MCF 10A (cell line): Measurements from ENCODE around the gene LPGAT1. TPM values are rescaled to one million over a fixed set of nuclear protein-coding genes. Genes with fewer than 3 reads are reported as not detected.

Experiments used
- BruUV-seq: library from RNA; stranded (reverse); fragments of 400-500 nt; replicated peaks from 2 replicates; lab custom pipeline; 2021; lab: Mats Ljungman, UMichigan
- CTCF ChIA-PET: fragments of 300-600 bp; sonication (Branson Sonifier 250); formaldehyde crosslinking; extraction: SDS; loops from one replicate; lab custom pipeline; 2021; ENCODE audit warnings: antibody characterized with exemption, inconsistent platforms; lab: Yijun Ruan, JAX
- POLR2A ChIA-PET: fragments of 300-600, 350-650 bp; sonication (Branson Sonifier 250); formaldehyde crosslinking; extraction: SDS; loops from one replicate; lab custom pipeline; 2020; ENCODE audit warnings: antibody characterized with exemption, inconsistent platforms; lab: Yijun Ruan, JAX
- DNase-seq: peaks from one replicate; pipeline ENCODE4 v3.0.0-alpha.2; 2018; ENCODE audit not compliant: unreplicated experiment
- H3K27ac Mint-ChIP-seq: one replicate; pipeline ENCODE4 v1.8.0; 2022; ENCODE audit warnings: mild to moderate bottlenecking, low read depth, mixed read lengths; ENCODE audit not compliant: unreplicated experiment
- H3K27me3 Mint-ChIP-seq: one replicate; pipeline ENCODE4 v1.8.0; 2022; ENCODE audit warnings: mixed read lengths; ENCODE audit not compliant: insufficient read depth, unreplicated experiment
- H3K36me3 Mint-ChIP-seq: one replicate; pipeline ENCODE4 v1.8.0; 2022; ENCODE audit warnings: mild to moderate bottlenecking, moderate library complexity, mixed read lengths; ENCODE audit not compliant: insufficient read depth, unreplicated experiment
- H3K4me1 Mint-ChIP-seq: one replicate; pipeline ENCODE4 v1.8.0; 2022; ENCODE audit warnings: mixed read lengths; ENCODE audit not compliant: insufficient read depth, unreplicated experiment
- H3K4me3 Mint-ChIP-seq: one replicate; pipeline ENCODE4 v1.8.0; 2022; ENCODE audit warnings: mild to moderate bottlenecking, moderate library complexity, mixed read lengths; ENCODE audit not compliant: unreplicated experiment
- H3K9me3 Mint-ChIP-seq: one replicate; pipeline ENCODE4 v1.8.0; 2022; ENCODE audit warnings: mixed read lengths; ENCODE audit not compliant: unreplicated experiment
- intact Hi-C: fragments of 100-400 bp; cut with micrococcal nuclease; formaldehyde crosslinking; loops from 2 replicates; pipeline ENCODE4 v1.14.1; 2022
- total RNA-seq: library from RNA; stranded (reverse); gene quantifications from 2 replicates; pipeline ENCODE4 v1.2.3, GENCODE V29; 2022
- TF ChIP-seq, protein P1 (sequence below): fragments of 200-600 bp; IDR thresholded peaks from one replicate; pipeline ENCODE4 v1.8.0; 2022; ENCODE audit warnings: antibody characterized with exemption, mild to moderate bottlenecking; ENCODE audit not compliant: unreplicated experiment

The LPGAT1 gene
- total RNA-seq, 1 experiment from 2014 or later = 76.2 TPM

DNA sequence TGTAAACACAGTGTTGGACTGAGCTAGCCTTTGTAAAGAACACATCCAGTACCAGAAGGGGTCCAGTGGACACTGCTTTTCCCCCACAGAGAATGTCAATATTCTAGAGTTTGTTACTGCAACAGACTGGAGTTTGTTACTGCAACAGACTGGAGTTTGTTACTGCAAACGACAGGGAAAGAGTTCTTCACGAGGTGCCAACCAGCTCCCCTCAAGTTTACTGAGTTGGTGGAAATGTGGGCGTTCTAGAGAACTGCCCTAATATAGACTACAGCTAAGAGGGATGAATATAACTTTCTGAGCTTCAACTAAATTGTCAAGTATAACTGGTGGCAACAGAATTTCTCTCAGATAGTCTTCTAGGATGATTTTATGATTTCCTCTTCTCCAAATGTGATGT lies 81.3 kb downstream of the LPGAT1 start:
- ChIA-PET CTCF (interaction anchor here (1.0 to 3.5 kb wide), 5 partner anchors 10 to 196 kb away, joined by 3 to 20 read pairs (median 6); no protein-coding TSS in a partner anchor), POLR2A (interaction anchor here (0.7 kb wide), 1 partner anchor 19 kb away, joined by 4 read pairs; no protein-coding TSS in a partner anchor)
- no peak overlapping the region for H3K27ac Mint-ChIP-seq
- TF ChIP-seq, protein P1, sequence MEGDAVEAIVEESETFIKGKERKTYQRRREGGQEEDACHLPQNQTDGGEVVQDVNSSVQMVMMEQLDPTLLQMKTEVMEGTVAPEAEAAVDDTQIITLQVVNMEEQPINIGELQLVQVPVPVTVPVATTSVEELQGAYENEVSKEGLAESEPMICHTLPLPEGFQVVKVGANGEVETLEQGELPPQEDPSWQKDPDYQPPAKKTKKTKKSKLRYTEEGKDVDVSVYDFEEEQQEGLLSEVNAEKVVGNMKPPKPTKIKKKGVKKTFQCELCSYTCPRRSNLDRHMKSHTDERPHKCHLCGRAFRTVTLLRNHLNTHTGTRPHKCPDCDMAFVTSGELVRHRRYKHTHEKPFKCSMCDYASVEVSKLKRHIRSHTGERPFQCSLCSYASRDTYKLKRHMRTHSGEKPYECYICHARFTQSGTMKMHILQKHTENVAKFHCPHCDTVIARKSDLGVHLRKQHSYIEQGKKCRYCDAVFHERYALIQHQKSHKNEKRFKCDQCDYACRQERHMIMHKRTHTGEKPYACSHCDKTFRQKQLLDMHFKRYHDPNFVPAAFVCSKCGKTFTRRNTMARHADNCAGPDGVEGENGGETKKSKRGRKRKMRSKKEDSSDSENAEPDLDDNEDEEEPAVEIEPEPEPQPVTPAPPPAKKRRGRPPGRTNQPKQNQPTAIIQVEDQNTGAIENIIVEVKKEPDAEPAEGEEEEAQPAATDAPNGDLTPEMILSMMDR = no peak
- no peaks in the 10 kb centered on the region for H3K4me1 Mint-ChIP-seq
- H3K36me3 Mint-ChIP-seq = peaks cover 26% of the 10 kb centered on the region
- H3K27me3 Mint-ChIP-seq = no peaks in the 10 kb centered on the region
- no peak for DNase-seq
- intact Hi-C loops = no loop called here
- no peaks in the 10 kb centered on the region for H3K9me3 Mint-ChIP-seq
- TSS peak; percentile 11 for BruUV-seq
- no peak overlapping the region for H3K4me3 Mint-ChIP-seq

DNA sequence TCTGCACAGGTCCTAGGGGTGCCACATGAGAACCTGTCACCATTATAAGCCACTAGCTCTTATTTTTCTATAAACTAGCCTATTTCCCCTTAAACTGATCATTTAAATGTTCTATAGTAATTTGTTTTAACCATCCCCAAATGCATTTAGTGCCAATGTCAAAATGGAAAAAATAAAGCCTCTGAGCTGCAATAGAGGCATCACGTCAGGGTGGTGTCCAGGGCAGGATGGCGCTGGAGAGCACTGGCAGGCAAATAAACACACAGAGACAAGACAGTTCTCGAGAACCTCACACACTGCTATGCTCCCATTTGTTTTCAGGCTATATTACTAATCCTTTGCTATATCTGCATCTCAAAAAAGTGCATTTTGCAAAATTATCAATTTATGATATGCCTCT lies 81.8 kb downstream of the LPGAT1 start:
- no TSS peak for BruUV-seq
- no peaks in the 10 kb centered on the region for H3K4me1 Mint-ChIP-seq

DNA sequence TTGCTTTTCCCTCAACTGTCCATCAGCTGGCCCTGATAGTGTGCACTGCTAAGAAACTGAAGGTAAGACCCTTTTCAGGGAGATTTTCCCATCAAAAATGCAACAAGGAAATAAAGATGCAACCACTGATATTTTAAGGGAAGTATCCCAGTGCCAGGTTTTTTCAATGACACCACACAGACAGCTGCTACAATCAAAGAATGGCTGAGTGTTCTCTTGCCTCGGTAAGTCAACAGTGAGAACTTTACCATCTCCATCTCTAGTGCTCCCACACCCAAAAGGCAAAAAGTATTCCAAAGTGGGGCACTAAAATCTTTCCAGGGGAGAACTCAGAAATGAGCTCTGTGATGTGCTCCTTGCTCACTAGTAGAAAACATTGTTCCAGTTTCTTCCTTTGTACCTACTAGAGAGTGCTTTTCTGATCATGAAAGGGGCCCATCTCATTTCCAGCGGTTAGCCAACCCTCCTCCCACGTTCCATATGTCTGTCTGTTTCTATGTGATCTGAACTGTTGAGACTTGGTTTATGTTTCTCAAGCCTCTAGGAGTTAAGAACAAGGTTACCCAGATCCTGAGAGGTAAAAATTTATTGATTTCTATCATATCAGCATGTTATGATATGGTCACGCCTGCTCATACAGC lies 87.6 kb downstream of the LPGAT1 start:
- Mint-ChIP-seq H3K36me3 (peaks cover 3% of the 10 kb centered on the region), H3K4me1 (peaks cover 21% of the 10 kb centered on the region), H3K9me3 (no peaks in the 10 kb centered on the region), H3K4me3 (no peak overlapping the region), H3K27me3 (no peaks in the 10 kb centered on the region), H3K27ac (no peak overlapping the region)
- no TSS peak for BruUV-seq
- no peak for DNase-seq
- TF ChIP-seq, protein P1 = no peak
- ChIA-PET POLR2A (interaction anchor here (1.1 to 1.8 kb wide), 6 partner anchors 7 to 86 kb away, joined by 3 to 9 read pairs (median 4); no protein-coding TSS in a partner anchor), CTCF (interaction anchor here (0.7 to 4.8 kb wide), 10 partner anchors 11 to 1109 kb away, joined by 3 to 26 read pairs (median 4); no protein-coding TSS in a partner anchor)
- intact Hi-C loops = no loop called here

More for the DNA sequence above, 81.8 kb downstream of the LPGAT1 start:
- intact Hi-C loops = no loop called here
- Mint-ChIP-seq H3K9me3 (no peaks in the 10 kb centered on the region), H3K4me3 (no peak overlapping the region), H3K36me3 (peaks cover 26% of the 10 kb centered on the region), H3K27me3 (no peaks in the 10 kb centered on the region), H3K27ac (no peak overlapping the region)
- CTCF ChIA-PET = interaction anchor here (0.7 to 3.5 kb wide), 6 partner anchors 10 to 196 kb away, joined by 3 to 20 read pairs (median 5); no protein-coding TSS in a partner anchor
- no peak for DNase-seq
- POLR2A ChIA-PET = interaction anchor here (0.7 to 1.2 kb wide), 2 partner anchors 19 to 232 kb away, joined by 3 to 4 read pairs; no protein-coding TSS in a partner anchor
- TF ChIP-seq, protein P1 = no peak

DNA sequence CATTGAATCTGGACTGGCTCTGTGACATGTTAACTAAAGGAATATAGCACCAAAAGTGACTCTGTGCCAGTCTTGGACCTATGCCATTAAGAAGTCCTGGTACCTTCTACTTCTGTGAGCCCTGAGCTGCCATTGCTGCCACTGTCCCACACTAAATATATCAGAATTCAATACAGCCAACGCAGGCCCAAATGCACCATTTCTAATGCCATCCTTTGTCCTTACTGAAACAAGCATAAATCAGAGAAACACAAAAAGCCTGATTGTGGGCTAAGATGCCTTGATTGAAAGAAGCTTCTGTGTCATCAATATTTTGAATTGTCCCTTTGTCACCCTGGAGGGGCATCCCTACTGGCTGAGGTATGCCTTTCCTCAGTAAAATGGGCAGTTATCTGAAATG lies 88.3 kb downstream of the LPGAT1 start:
- intact Hi-C loops = no loop called here
- CTCF ChIA-PET = interaction anchor here (0.6 to 4.8 kb wide), 12 partner anchors 10 to 202 kb away, joined by 4 to 26 read pairs (median 4); no protein-coding TSS in a partner anchor
- POLR2A ChIA-PET = interaction anchor here (0.7 to 1.9 kb wide), 8 partner anchors 8 to 87 kb away, joined by 3 to 9 read pairs (median 4); no protein-coding TSS in a partner anchor

More for the DNA sequence above, 88.3 kb downstream of the LPGAT1 start:
- Mint-ChIP-seq H3K4me3 (no peak overlapping the region), H3K27ac (no peak overlapping the region), H3K9me3 (no peaks in the 10 kb centered on the region), H3K27me3 (no peaks in the 10 kb centered on the region), H3K4me1 (peaks cover 21% of the 10 kb centered on the region), H3K36me3 (no peaks in the 10 kb centered on the region)
- BruUV-seq = no TSS peak
- DNase-seq = no peak
- TF ChIP-seq, protein P1 = no peak
